Neural crest cell (in vitro differentiated cells): ENCODE data around the gene CCDC183. TPM values are rescaled to one million over a fixed set of nuclear protein-coding genes. Genes with fewer than 3 reads are reported as not detected.
A peak's percentile ranks its signal among the peaks of the same experiment; 100 is the strongest.
"Not testable (repeated sequence)": the region's sequence is repeated elsewhere in the genome, so short reads cannot be mapped to it uniquely, and the experiment has no call there.

Experiments
- DNase-seq: peaks from one replicate; pipeline ENCODE4 v3.0.0; 2021; ENCODE audit warnings: low read depth, mixed read lengths, low spot score
- H3K27ac Mint-ChIP-seq: one replicate; pipeline ENCODE4 v1.8.0; 2021; ENCODE audit warnings: mild to moderate bottlenecking, mixed read lengths; ENCODE audit not compliant: unreplicated experiment
- H3K27me3 Mint-ChIP-seq: 2 replicates; pipeline ENCODE4 v1.8.0; 2021; ENCODE audit warnings: low read depth, mild to moderate bottlenecking, mixed read lengths
- H3K36me3 Mint-ChIP-seq: 2 replicates; pipeline ENCODE4 v1.8.0; 2021; ENCODE audit warnings: low read depth, mild to moderate bottlenecking, mixed read lengths
- H3K4me1 Mint-ChIP-seq: 2 replicates; pipeline ENCODE4 v1.8.0; 2021; ENCODE audit warnings: mixed read lengths
- H3K4me3 Mint-ChIP-seq: one replicate; pipeline ENCODE4 v1.8.0; 2021; ENCODE audit warnings: mild to moderate bottlenecking, mixed read lengths
- H3K9me3 Mint-ChIP-seq: 2 replicates; pipeline ENCODE4 v1.8.0; 2021; ENCODE audit warnings: mixed read lengths
- total RNA-seq: library from RNA; stranded (reverse); gene quantifications from 2 replicates; pipeline ENCODE4 v1.2.1, GENCODE V29; 2021
- TF ChIP-seq, protein P1 (sequence below): fragments of 200-600 bp; sonication (generic); conservative IDR thresholded peaks from 2 replicates; pipeline ENCODE4 v1.5.0; 2021; ENCODE audit warnings: antibody characterized with exemption, mild to moderate bottlenecking

The CCDC183 gene
- total RNA-seq, 1 donor from 2014 or later, result 1.4 TPM

DNA sequence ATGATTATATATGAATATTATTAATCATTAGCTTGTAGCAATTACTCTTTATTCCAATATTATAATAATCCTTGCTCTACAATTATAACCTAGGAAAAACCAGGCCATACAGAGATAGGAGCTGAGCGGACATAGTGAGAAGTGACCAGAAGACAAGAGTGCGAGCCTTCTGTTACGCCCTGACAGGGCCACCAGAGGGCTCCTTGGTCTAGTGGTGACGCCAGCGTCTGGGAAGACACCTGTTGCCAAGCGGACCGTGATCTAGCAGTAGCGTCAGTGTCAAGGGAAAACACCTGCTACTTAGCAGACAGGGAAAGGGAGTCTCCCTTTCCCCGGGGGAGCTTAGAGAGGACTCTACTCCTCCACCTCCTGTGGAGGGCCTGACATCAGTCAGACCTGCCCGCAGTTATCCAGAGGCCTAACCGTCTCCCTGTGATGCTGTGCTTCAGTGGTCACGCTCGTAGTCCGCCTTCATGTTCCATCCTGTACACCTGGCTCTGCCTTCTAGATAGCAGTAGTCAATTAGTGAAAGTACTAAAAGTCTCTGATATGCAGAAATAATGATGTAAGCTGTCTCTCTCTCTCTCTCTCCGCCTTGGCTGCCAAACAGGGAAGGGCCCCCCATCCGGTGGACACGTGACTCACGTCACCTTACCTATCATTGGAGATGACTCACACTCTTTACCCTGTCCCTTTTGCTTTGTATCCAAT, 29.6 kb upstream of the CCDC183 start:
- peak; percentile 51 for DNase-seq
- TF ChIP-seq, protein P1, sequence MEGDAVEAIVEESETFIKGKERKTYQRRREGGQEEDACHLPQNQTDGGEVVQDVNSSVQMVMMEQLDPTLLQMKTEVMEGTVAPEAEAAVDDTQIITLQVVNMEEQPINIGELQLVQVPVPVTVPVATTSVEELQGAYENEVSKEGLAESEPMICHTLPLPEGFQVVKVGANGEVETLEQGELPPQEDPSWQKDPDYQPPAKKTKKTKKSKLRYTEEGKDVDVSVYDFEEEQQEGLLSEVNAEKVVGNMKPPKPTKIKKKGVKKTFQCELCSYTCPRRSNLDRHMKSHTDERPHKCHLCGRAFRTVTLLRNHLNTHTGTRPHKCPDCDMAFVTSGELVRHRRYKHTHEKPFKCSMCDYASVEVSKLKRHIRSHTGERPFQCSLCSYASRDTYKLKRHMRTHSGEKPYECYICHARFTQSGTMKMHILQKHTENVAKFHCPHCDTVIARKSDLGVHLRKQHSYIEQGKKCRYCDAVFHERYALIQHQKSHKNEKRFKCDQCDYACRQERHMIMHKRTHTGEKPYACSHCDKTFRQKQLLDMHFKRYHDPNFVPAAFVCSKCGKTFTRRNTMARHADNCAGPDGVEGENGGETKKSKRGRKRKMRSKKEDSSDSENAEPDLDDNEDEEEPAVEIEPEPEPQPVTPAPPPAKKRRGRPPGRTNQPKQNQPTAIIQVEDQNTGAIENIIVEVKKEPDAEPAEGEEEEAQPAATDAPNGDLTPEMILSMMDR, result peak; percentile 68
- not testable (repeated sequence) for H3K9me3 Mint-ChIP-seq, H3K36me3 Mint-ChIP-seq, H3K4me1 Mint-ChIP-seq, H3K4me3 Mint-ChIP-seq, H3K27ac Mint-ChIP-seq
- H3K27me3 Mint-ChIP-seq, result peaks cover 24% of the 10 kb centered on the region

DNA sequence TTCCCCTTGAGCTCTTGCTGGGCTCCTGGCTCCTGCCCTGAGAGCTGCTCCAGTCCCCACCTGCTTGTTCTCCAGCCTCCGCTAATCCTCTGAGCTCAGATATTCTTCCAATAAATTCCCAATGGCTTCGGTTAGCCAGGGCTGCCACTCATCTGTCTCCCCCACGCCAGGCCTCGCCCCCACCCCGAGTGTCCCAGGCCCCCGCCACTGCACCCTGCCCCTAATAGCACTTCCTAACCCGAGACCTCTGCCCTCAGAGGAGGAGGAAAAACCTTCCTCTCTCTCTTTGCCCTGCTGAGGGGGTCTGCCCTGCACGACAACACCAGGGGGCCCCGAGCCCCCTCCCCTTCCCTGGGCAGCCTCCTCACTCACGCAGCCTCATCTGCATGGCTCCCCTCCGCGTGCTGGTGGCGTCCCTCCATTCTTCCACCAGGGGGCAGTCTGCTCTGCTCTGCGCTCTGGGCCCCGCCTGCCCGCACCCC, 26.4 kb upstream of the CCDC183 start:
- H3K27ac Mint-ChIP-seq, result no peak overlapping the region
- DNase-seq, result peak; percentile 69

DNA sequence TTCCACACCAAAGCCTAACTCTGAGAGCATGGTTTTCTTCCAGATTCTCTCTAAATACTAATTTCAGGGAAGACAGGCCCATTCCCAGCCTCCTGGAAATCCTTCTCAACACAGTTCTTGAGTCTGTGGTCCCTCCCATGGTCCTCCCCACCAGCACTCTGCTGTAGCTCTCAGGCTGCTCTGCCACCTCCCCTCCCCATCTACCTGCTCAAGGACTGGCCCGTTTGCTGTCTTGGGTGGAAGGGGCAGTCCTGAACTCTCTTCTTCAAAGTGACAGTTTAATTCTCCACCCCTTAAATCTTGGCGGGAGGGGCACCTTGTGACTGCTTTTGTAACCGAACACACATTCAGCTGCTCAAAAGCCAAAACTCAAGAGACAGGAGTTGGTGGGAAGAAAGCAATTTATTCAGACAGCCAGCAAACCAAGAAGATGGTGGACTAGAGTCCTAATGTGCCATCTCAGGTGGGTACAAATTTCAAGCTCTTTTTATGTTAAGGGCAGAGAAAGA, 24.2 kb upstream of the CCDC183 start:
- H3K27ac Mint-ChIP-seq, result no peak overlapping the region

More for the DNA sequence above, 26.4 kb upstream of the CCDC183 start:
- H3K36me3 Mint-ChIP-seq, result no peaks in the 10 kb centered on the region
- peaks cover 11% of the 10 kb centered on the region for H3K9me3 Mint-ChIP-seq
- TF ChIP-seq, protein P1, result peak; percentile 58
- peaks cover 4% of the 10 kb centered on the region for H3K4me1 Mint-ChIP-seq
- H3K4me3 Mint-ChIP-seq, result no peak overlapping the region
- H3K27me3 Mint-ChIP-seq, result peaks cover 24% of the 10 kb centered on the region

DNA sequence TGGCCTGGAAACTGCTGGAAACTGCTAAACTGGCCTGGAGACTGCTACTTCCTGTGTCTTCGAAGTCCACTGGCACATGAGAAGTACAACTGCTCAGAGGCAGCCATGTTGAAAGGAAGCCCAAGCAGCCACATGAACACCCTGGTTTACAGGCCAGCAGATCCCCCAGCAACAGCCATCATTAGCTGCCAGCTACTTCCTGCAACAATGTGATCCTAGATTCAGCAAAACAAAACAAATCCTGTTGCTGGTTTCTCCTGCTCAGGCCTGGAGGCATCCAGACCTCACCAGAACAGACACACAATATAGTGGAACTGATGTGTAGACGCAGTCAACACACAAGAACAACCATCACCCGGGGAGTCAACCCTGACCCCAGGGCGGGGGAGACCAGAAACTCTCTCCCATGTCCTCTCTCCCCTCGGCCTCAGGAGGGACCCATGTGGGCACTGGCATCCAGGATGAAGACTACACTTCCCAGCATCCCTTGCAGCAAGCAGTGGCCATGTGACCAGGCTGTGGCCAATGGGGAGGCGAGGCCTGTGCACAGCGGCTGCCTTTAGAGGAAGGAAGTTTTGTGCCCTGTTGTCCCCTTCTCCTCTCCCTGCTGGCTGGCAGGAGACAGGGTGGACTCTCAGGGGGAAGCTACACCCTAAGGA, 22.6 kb upstream of the CCDC183 start:
- H3K4me3 Mint-ChIP-seq, result no peak overlapping the region
- peak overlapping the region; percentile 84 for H3K27ac Mint-ChIP-seq
- H3K4me1 Mint-ChIP-seq, result peaks cover 7% of the 10 kb centered on the region
- peaks cover 11% of the 10 kb centered on the region for H3K9me3 Mint-ChIP-seq
- H3K27me3 Mint-ChIP-seq, result peaks cover 26% of the 10 kb centered on the region
- TF ChIP-seq, protein P1, result no peak
- no peaks in the 10 kb centered on the region for H3K36me3 Mint-ChIP-seq
- DNase-seq, result no peak

More for the DNA sequence above, 24.2 kb upstream of the CCDC183 start:
- Mint-ChIP-seq H3K36me3 (no peaks in the 10 kb centered on the region), H3K9me3 (peaks cover 11% of the 10 kb centered on the region), H3K4me1 (peaks cover 5% of the 10 kb centered on the region), H3K4me3 (no peak overlapping the region), H3K27me3 (peaks cover 22% of the 10 kb centered on the region)
- TF ChIP-seq, protein P1, result no peak
- no peak for DNase-seq

DNA sequence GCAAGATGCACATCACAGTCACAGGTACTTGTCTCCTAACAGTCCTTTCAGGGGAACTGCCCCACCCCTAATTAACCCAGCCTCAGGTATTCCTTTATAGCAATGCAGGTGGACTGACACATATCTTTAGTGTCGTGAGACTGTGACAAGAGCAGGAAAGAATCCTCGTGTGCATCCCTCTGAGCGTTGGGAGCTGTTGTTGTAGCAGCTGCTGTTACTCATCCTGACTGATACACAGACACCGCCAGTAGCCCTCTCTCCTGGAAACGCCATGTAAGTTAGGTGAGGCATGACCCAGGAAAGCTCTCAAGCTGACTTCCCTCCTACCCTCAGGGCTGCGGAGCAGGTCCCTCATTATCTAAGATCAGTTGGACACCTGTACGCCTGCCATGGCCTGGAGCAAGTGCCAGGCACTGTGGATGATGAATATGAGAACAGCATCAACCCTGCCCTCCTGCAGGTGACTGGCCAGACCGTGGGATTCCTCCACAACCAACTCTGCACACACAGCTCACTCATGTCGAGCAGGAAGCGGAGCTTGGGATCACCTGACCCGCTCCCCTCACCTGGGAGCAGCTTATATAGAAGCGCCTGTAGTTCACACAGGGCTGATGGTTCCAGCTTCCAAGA, 21.6 kb upstream of the CCDC183 start:
- DNase-seq, result no peak
- Mint-ChIP-seq H3K9me3 (peaks cover 11% of the 10 kb centered on the region), H3K27ac (no peak overlapping the region), H3K4me1 (peaks cover 7% of the 10 kb centered on the region), H3K36me3 (no peaks in the 10 kb centered on the region), H3K4me3 (no peak overlapping the region), H3K27me3 (peaks cover 30% of the 10 kb centered on the region)
- TF ChIP-seq, protein P1, result no peak
